ENCODE results near the gene CABLES1. TPM values are rescaled to one million over a fixed set of nuclear protein-coding genes. Genes with fewer than 3 reads are reported as not detected.
"Not testable (repeated sequence)": the region's sequence is repeated elsewhere in the genome, so short reads cannot be mapped to it uniquely, and the experiment has no call there.

The CABLES1 gene
- total RNA-seq, 4 donors from 2014 or later: 0.58 to 1.6 (median 1.3) TPM

- DNase-seq (no peak), ATAC-seq (no peak)
- Histone ChIP-seq H3K4me1 (no peaks in the 10 kb centered on the region), H3K27ac (no peak overlapping the region), H3K4me3 (no peak overlapping the region), H3K36me3 (no peaks in the 10 kb centered on the region), H3K9me3 (no peaks in the 10 kb centered on the region), H3K27me3 (no peaks in the 10 kb centered on the region)
- intact Hi-C loops (cut with DNase I; ENCODE audit: low total_unique reads) (no loop called here), in situ Hi-C loops (cut with MboI; ENCODE audit: low sequenced_read_pairs in 4 of 4) (no loop called here)
- TF ChIP-seq CTCF (IDR thresholded peaks at IDR 0.05 in 4 of 5, conservative IDR thresholded peaks at IDR 0.05 in 1 of 5): no peak
- TF ChIP-seq POLR2A (IDR thresholded peaks at IDR 0.05): no peak
Observed at GRCh38 chr18:23092121-23092520, 43.2 kb upstream of the CABLES1 start.

GRCh38 chr18:23093130-23093529, 42.2 kb upstream of the CABLES1 start:
- in situ Hi-C loops (cut with MboI; ENCODE audit: low sequenced_read_pairs in 4 of 4); intact Hi-C loops (cut with DNase I; ENCODE audit: low total_unique reads); ATAC-seq: not testable (repeated sequence)

DNA sequence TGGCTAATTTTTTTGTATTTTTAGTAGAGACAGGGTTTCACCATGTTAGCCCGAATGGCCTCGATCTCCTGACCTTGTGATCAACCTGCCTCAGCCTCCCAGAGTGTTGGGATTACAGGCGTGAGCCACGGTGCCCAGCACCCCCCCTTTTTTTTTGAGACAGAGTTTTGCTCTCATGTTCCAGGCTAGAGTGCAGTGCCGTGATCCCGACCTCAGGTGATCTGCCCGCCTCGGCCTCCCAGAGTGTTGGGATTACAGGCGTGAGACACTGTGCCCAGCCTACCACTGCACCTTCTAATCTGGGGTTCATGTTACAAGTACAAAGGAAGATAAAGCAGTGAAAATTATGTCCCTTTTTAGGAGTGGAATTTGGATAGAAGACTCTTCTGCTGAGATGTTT, 41.5 kb upstream of the CABLES1 start:
- H3K4me1 ChIP-seq: no peaks in the 10 kb centered on the region
- no peaks in the 10 kb centered on the region for H3K36me3 ChIP-seq
- in situ Hi-C loops (cut with MboI; ENCODE audit: low sequenced_read_pairs in 4 of 4): no loop called here
- no peak for DNase-seq
- no peak overlapping the region for H3K27ac ChIP-seq
- TF ChIP-seq CTCF (IDR thresholded peaks at IDR 0.05 in 4 of 5, conservative IDR thresholded peaks at IDR 0.05 in 1 of 5): no peak
- TF ChIP-seq POLR2A (IDR thresholded peaks at IDR 0.05): no peak
- no peaks in the 10 kb centered on the region for H3K27me3 ChIP-seq
- H3K9me3 ChIP-seq: no peaks in the 10 kb centered on the region
- no peak overlapping the region for H3K4me3 ChIP-seq
- intact Hi-C loops (cut with DNase I; ENCODE audit: low total_unique reads): no loop called here
- no peak for ATAC-seq

More at GRCh38 chr18:23093130-23093529, 42.2 kb upstream of the CABLES1 start:
- not testable (repeated sequence) for H3K9me3 ChIP-seq, DNase-seq, H3K36me3 ChIP-seq, H3K27ac ChIP-seq, H3K4me3 ChIP-seq, H3K27me3 ChIP-seq, H3K4me1 ChIP-seq

DNA sequence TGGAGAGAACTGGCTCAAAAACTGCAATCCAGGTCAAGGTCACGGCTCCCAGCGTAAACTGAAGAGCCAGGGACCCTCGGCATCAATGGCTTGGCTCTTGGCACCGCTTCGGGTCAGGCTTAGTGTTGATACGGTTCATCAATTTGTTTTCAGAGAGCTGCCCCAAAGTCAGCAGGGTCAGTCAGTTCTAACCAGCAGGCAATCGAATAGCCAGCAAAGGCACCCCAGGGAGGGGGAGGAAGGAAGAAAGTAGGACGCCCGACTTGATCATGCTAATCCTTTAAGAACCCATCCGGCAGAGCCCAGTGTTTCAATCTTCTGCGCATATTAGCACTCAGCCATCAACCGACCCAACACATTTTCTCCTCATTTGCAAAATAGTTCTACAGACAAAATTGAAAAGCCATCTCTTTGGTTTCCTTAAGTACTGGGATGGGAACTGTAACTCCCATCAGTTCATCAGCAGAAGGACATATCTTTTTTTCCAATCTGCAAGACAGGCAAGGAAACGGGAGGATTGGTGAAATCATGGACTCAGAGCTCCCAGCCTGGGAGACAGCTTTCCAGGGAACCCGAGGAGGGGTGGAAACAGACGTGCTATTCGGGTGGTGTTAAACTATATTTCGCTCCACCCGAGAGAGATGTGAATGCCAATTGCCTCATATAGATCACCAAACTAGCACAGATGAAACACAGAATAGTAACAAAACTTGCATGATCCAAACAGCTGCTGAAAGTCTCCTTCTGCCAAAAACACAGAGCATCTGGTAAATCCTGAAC, 40.7 kb upstream of the CABLES1 start:
- in situ Hi-C loops (cut with MboI; ENCODE audit: low sequenced_read_pairs in 4 of 4) (no loop called here), intact Hi-C loops (cut with DNase I; ENCODE audit: low total_unique reads) (no loop called here)
- Histone ChIP-seq H3K27me3 (no peaks in the 10 kb centered on the region), H3K4me3 (no peak overlapping the region), H3K9me3 (no peaks in the 10 kb centered on the region), H3K27ac (no peak overlapping the region), H3K36me3 (no peaks in the 10 kb centered on the region), H3K4me1 (no peaks in the 10 kb centered on the region)
- no peak for DNase-seq
- TF ChIP-seq POLR2A (IDR thresholded peaks at IDR 0.05) (no peak), CTCF (IDR thresholded peaks at IDR 0.05 in 4 of 5, conservative IDR thresholded peaks at IDR 0.05 in 1 of 5) (no peak)
- ATAC-seq: no peak

DNA sequence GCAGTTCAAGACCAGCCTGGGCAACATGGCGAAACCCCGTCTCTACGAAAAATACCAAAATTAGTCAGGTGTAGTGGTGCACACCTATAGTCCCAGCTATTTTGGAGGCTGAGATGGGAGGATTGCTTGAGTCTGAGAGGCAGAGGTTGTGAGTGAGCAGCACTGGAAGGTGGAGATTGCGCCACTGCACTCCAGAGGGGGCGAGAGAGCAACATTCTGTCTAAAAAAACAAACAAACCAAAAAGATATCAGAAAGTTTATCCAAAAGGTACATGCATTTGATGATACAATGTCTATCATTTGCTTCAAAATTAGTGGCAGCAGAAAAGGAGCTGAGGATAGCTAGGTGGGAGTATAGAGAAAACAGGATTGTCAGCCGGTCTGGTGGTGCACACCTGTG, 39.8 kb upstream of the CABLES1 start:
- no peak for TF ChIP-seq CTCF (IDR thresholded peaks at IDR 0.05 in 4 of 5, conservative IDR thresholded peaks at IDR 0.05 in 1 of 5)
- TF ChIP-seq POLR2A (IDR thresholded peaks at IDR 0.05): no peak
- intact Hi-C loops (cut with DNase I; ENCODE audit: low total_unique reads) (no loop called here), in situ Hi-C loops (cut with MboI; ENCODE audit: low sequenced_read_pairs in 4 of 4) (no loop called here)
- H3K27me3 ChIP-seq: no peaks in the 10 kb centered on the region
- no peaks in the 10 kb centered on the region for H3K9me3 ChIP-seq
- no peak overlapping the region for H3K27ac ChIP-seq
- H3K36me3 ChIP-seq: no peaks in the 10 kb centered on the region
- DNase-seq (no peak), ATAC-seq (no peak)
- no peak overlapping the region for H3K4me3 ChIP-seq
- no peaks in the 10 kb centered on the region for H3K4me1 ChIP-seq

GRCh38 chr18:23097016-23097415, 38.3 kb upstream of the CABLES1 start:
- H3K9me3 ChIP-seq; in situ Hi-C loops (cut with MboI; ENCODE audit: low sequenced_read_pairs in 4 of 4); H3K4me3 ChIP-seq; DNase-seq; intact Hi-C loops (cut with DNase I; ENCODE audit: low total_unique reads); H3K27me3 ChIP-seq; ATAC-seq; H3K4me1 ChIP-seq; H3K36me3 ChIP-seq; H3K27ac ChIP-seq: not testable (repeated sequence)
